Activated CD4-positive, alpha-beta T cell treated with anti-CD3 and anti-CD28 coated beads for 1 hour (primary cell): ENCODE measurements around the gene RIMBP2.

ENCODE experiments used
- DNase-seq: peaks from one replicate; pipeline ENCODE4 v3.0.0-alpha.2; 2020

Gene RIMBP2

DNA sequence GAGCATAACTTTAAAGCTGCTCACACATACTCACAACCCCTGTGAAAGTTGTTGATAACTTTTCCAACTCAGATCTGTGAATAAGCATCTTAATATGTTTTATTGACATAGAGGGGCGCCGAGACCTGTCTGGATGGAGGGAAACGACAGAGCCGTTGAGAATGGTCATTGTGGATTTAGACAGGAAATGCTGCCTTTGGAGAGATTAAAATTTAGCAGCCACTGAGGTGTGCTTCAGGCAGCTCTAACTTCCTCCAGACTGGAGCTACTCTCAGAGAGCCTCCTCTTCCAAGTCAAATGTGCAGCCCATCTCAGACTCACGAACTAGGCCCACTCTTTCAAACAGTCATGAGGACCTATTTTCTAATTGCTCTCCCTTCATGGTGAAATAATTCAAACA lies 90.9 kb downstream of the RIMBP2 start:
- no peak for DNase-seq

DNA sequence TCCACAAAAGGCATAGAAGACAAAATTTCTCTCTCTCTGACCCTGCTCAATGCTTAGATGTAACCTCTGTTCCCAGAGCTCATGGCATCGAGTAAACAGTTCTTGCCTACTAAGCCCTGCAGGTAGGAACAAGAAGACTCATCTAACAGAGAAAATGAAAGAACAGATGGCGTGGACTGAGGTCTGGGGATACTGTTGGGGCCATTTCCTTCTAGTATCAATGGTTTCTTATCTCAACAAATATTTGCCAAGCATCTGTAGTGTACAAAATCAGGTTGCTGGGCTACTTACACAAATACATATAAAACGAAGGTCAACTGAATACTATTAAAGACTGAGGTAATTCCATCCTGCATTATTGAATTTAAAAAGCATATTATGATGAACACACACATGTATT lies 93.3 kb downstream of the RIMBP2 start:
- DNase-seq, result no peak

DNA sequence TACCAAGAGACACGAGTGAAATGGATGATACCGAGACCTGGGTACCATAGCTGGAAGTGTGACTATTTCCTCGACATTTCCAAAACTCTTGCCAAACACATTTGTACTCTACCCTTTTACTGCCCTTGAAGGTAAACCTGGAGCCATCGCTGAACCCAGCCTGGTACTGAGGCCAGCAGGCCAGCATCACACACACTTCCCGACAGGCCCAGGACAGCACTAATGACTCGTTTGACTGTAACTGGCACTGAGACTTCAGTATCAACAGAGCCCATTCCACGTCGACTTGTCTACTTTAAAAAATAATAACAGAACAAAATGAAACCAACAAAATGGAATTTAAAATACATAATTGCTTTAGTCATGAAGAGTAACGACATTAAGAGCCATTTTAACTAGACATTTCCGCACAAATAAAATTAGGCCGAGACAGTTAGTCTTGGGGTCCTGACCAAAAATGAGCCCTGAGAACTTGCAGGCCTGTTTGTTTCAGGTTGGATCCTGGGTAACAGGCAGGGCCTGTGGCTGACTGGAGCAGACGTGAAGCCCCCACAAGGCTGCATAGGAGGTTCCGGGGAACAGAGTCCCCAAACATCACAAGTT lies 94.3 kb downstream of the RIMBP2 start:
- no peak for DNase-seq

DNA sequence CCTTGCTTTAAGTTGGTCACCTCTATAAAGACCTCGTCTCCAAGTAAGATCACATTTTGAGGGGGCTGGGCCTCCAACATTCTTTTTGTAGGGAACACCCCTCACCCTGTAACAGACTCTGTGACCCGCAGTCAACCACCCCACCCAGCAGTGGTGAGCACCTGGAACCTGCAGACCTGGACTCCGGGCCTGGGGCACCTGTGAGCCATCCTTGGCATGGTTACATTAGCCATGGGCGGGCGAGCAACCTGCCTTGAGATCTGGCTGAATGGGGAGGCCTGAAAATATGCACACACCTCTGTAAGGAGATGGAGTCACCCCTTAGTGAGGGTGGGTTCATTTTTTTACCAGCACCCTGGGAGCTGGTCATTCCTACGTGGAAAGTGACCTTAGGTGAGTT lies 95.3 kb downstream of the RIMBP2 start:
- no peak for DNase-seq

DNA sequence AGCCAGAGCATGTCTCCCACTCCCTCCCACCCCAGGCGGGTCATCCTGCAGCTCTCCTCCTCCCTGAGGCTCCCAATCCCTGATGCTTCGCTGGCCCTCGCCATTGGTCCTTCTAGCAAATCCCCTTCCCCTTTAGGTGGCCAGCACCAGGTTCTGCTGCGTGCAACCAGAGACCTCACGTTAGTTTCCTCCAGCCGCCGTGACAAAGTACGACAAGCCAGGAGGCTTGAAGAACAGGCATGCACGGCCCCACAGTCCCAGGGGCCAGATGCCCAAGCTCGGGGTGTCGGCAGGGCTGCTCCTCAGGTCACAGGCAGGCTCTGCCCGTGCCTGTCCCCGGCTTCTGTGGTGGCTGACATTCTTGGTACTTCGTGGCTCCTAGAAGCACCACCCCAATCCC lies 95.8 kb downstream of the RIMBP2 start:
- no peak for DNase-seq

DNA sequence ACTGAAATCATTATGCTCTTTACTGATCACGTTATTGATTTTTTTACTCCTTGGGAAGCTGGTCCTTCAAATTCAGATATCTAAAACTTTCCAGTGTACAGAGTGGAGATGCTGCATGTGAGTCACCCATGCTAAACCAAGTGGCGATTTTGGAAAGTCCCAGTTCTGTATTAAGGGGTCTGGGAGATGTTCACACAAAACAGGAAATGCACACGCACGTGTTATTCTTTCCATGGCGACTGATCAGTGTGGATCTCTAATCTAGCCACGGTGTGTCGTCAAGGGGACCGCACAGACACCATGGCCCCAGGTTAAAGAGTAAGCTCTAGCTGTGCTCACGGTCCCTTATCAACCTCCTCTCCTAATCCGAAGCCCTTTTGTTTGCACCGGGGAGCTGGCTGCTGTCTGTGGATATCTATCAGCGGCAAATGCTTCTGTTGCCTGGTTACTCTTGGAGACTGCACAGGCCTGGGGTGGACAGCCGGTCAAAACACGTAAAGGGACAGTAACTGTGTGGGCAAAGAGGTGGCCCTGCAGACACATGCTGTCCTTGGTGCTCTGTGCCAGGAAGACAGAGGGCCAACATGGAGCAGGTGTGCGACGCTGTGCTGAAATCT lies 96.6 kb downstream of the RIMBP2 start:
- no peak for DNase-seq

DNA sequence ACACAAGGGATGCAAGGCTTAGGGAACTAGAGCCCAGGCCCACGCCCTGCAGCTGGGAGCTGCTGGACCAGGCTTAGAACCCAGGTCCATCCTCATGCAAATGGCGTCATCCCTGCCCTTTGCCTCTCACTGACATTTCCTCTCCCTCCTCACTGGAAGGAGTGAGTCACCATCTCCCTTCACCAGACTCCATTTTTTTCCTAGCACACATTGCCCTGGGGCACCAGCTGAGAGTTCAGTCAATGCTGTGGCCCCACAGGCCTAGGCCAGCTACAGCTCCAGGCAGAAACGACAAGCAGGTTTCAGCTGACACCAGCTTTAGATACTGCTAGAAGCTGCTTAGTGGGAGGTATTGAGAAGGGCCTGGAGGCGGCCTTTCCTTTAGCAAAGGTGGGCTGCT lies 98.9 kb downstream of the RIMBP2 start:
- no peak for DNase-seq

DNA sequence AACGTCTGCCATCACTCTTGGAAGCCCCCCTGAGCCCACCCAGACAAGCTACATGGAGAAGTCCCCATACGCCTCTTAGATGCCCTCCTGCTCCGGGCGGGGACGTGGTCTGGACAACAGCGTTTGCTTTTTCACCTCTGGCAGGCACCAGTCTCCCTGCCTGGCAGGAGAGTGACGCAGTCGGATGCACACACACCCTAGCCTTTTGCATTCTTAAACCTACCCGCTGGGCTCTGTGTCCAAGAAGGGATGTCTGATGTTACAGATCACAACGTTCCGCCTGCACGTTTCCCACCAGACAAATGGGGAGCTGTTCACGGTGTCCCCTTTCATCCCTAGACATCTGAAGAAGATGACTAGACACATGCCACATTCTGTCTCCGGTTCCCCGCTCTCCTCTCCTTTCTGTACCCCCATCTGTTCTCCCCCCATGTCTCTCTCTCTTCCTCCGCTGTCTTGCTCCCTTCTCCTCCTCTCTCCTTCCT lies 100.2 kb downstream of the RIMBP2 start:
- no peak for DNase-seq

DNA sequence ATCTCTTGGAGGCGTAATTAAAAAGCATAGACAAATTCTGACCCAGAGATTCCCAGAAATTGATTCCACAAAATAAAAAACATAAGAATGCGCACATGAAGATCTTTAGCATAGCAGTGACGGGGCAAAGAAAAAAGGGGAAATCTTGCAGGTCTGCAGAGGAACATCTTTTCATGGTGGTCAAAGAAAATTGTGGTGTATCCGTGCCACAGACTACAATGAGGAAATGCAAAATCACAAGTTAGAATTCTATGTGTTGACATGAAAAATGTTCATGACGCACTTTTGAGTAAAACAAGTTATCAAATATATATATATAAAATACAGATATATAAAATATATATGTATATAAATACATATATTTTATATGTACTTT lies 101.6 kb downstream of the RIMBP2 start:
- no peak for DNase-seq

DNA sequence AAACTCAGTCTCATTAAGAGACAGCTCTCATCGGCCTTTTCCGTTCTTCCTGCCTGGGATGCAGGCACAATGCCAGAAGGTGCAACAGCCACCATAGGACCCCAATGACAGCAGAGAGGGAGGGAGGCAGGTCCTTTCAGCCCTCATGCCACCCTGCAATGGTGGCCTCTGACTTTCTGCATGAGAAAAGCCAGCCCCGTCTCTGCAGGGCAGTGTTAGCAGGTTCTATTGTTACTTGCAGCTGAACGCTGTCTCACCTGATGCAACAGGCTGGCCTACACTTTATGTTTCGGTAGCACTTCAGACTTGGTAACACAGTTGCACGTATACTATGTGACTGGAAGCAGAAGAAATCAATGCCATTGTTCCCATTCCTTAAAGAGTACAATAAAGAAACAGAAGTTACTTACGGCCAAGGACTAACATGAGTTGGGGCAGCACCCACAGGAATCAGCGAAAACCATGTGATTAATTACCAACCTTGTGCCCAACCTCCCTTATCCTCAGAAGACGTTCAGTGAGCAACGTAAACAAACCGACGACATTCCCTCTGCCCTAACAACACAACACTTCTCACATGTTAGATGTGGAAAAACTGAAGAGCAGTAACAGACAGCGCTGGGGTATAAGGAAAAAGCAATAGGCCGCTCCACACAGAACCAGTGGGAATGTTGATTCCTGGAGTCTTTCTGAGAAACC lies 102.1 kb downstream of the RIMBP2 start:
- no peak for DNase-seq

DNA sequence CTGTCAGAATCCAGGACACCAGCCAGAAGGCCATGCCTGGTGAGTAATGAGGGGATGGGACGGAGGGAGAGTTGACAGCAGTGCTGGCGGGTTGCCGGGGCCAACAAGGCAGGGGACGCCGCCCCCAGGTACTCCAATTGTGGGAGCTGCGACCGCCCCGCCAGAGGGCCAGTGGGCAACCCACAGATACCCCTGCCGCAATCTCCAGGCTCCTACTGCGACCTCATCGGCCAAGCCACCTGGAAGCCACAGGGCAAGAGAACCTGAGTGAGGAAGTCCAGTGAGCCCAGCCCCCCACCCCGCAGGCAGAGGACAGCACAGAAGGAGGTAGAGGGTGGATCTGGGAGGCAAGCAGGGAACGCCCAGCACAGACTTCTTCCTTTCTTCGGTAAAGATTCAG lies 103.0 kb downstream of the RIMBP2 start:
- no peak for DNase-seq

DNA sequence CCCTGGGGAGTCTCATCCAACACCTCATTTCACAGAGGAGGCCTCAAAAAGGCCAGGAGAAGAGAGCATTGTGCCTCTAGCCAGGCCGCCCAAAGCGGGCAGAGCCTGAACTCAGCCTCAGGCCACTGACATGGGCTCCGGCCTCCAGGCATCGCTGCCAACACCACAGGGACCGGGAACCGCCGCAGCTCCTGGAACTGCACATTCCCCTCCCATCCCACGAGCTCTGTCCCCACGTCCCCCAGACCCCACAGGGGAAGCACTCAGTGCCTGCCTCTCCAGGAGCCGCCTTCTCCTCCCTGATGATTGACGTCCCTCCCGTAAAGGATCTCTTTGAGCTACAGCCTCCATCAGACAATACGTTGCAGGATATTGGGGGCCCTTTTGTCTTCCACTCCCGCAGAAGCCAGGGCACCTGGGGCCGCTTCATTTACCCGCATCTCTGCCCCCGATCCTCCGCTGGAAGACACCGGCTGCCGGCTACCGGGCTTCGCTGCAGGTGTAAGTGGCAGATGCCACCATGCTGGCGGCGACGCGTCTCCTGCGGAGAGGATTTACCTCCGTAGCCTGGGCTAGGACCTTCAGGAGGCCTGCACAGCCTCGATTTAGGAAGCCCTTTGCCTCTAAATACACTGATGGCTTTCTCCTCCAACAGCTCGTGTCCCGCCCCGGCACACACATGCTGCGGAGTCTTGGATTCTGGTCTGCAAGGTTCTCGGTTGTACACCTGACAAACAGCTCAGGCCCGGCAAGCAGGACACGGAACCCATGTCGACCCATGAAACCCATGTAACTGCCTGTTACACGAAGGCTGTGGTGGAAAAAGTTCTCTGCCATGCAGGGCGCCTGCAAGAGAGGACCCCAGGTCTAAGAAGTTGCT lies 104.8 kb downstream of the RIMBP2 start:
- no peak for DNase-seq

DNA sequence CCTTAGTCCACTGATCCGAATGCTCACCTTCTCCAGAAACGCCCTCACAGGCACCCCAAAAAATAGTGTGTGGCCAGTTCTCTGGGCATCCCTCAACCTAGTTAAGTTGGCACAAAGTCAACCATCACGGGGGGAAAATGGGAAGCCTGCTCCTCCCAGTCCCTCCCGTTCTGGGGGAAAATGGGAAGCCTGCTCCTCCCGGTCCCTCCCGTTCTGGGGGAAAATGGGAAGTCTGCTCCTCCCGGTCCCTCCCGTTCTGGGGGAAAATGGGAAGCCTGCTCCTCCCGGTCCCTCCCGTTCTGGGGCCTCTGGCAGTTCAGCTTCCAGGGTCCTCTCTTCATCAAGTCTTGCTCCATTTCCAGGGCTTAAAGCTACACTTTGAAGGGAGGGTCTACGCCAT lies 106.1 kb downstream of the RIMBP2 start:
- DNase-seq, result no peak

DNA sequence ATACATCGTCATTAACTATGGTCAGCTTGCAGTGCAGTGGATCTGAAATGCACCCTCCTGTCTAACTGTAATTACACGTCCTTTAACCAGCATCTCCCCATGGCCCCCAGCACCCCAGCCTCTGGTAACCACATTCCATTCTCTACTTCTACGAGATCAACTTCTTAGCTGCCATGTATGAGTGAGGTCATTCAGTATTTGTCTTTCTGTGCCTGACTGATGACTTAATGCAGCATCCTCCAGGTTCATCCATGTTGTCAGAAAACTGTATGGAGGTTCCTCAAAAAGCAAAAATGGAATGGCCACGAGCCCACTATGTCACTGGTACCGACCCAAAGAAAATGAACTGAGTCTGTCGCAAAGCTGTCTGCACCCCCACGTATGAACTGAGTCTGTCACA lies 107.3 kb downstream of the RIMBP2 start:
- no peak for DNase-seq

DNA sequence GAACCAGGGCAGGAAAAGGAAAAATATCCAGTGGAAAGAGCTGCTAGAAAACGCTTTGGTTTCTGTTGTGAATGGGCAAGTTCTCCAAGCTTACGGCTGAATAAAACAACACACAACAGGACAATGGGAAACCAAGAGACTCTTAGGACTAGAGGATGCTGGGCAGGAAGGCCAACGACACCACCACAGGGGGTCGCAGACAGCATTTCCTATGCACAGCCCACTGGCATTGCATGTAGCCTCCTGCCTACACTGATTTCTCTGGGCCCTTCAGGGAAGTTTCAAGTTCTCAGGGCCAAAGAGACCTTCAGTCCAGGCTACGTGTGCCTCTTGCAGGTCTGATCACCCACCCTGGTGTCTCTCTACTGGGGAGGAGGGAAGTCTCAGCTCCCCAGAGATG lies 108.0 kb downstream of the RIMBP2 start:
- no peak for DNase-seq

DNA sequence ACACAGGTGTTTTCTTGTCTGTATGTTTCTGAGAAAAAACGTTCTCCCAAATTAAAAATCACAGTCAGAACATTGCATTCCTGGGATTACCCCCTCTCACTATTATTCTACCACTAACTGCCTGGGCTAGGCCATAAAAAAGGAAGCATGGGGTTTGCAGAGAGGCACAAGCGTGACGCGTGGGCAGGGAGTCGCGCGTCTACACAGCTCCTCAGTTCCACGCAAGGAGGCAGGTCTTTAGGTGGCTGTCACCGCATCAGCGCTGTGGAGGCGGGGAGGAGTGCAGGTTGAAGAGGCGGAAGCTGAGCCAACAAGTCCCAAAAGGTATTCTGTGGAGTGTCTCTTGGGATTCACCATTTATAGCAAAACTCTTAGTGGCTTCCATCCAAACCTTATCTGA lies 109.9 kb downstream of the RIMBP2 start:
- DNase-seq, result no peak

DNA sequence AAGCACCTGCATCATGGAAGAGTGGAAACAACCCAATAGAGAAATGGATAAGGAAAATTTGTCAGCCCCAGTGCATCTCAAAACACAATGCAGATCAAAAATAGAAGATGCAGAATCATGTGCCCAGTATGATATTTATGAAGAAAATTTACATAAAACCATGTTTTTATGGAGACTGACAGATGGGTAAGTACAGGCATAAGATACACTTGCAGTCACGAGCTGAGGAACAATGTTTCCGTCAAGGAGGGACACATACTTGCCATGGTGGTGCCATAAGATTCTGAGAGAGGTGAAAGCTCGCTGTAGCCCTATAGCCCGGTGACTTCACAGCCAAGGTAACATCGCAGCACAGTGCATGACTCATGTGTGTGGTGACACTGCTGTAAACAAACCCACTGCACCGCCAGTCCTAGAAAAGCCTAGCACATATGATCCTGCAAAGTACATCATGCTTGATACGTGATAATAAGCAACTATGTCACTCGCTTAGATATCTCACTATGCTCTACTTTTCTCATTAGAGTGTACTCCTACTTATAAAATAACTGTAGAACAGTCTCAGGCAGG lies 112.6 kb downstream of the RIMBP2 start:
- no peak for DNase-seq

DNA sequence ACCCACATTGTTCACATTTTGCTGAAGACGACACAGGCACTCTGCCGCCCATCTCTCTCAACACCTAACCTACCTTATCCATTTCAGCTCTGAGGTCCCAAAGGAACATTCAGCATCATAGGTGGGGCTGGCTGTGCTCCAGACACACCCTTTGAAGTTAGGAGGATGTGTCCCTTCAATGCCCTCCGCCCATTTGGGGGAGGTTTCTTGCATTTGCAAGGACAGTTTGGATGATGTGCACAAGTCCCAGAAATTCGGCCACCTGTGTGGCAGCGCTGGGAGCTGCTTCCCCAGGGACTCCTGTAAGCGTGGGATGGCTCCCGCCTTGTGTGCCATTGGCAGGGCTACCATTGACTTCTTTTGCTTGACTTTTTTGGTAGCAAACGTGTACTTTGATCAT lies 113.8 kb downstream of the RIMBP2 start:
- no peak for DNase-seq

DNA sequence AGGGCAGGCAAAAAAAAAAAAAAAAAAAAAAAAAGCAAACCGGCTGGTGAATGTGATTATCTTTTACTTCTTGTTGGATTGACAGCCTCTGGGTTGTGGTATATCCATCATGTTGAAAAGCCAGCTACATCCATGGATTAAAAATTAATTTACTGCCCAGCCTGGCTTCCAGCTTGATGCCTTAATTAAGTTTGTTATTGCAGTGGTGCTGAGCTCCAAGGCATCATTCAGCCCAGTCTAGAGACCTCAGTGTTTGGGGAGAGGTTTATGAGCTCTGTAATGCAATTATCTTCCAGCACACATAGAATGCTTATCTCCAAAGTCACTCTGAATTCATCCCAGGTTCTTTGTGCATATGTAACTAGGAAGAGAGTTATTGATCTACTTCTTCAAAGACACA lies 114.8 kb downstream of the RIMBP2 start:
- DNase-seq, result no peak

DNA sequence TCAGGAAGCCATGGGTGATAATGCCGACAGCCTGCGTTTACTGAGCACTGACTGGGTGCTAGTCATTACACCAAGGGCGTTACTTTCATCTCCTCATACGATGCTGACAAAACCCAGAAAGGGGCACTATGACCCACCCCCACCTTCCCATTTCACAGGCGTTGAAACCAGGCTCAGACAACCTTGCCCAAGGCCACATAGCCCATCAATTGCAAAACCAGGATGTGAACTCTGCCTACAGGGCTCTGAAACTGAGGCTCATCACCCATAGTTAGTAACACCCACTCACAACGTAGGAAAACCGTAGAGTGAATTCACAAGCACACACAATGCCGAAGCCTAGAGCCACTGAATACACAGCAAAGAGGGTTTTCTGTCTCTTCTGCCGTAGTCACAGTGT lies 119.9 kb downstream of the RIMBP2 start:
- no peak for DNase-seq

DNA sequence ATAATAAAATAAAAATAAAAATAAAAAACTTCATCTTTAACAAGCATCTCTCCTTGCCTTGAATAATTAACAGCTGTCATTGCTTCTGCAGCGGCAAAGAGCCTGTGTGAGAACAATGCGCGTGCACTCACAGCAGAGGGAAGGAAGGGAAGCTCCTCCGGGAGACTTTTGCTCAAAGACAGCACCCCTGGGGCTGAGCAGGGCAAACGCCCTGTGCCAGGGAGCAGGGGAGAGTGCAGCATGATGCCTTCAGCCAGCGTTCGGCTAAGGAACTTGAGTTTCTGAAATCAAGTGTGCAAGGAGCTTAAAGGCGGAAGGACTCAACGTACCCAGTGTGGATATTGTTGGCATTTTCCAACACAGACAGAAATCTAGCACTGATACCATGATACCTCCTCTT lies 120.5 kb downstream of the RIMBP2 start:
- DNase-seq, result no peak

DNA sequence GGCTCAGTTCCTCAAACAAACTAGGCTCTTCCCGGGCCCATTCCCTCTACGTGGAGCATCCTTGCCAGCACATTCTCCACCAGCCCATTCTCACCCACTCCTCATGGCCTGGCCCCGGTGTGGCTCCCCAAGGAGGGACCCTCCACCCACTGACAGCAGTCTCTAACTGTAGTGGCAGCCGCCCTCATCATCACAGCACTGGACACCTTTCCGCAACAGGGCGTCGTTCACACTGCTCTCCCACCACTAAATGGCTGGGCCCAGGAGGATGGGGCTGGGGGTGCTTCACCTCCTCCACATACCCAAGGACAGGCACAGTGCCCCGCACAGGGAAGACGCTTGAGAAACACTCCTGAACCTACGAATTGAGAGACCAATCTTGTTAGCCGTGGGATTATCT lies 123.0 kb downstream of the RIMBP2 start:
- no peak for DNase-seq

DNA sequence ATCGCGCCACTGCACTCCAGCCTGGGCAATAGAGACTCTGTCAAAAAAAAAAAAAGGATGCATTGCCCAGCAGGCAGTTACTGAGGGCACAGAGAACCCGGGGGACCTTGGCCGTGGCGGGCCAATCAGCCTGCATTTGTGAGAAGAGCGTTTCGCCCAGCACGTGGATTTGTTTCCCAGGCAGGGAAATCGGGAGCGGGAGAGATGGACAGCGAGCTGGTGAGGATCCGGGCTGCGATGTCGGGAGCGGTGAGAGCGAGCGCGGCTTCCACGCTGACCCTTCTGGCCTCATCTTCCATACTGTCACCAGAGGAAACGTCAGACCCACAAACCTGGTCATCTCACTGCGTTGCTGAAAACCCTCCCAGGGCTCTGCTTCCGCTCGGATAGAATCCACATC lies 123.5 kb downstream of the RIMBP2 start:
- no peak for DNase-seq
